ENCODE measurements around the gene ARHGAP44.

The ARHGAP44 gene

GRCh38 chr17:12789481-12790248, at the start of gene ARHGAP44:
Gene ARHGAP44 (plus strand): TSS chr17:12789498. CDS start chr17:12789839, 341 bp downstream.
- peak; percentile 73 for DNase-seq (ENCODE audit: low spot score)

- no peak for DNase-seq (ENCODE audit: low spot score)
Measured at GRCh38 chr17:12739500-12739899, 49.8 kb upstream of the ARHGAP44 start.

- DNase-seq (ENCODE audit: low spot score), result no peak
Measured at GRCh38 chr17:12743046-12743445, 46.3 kb upstream of the ARHGAP44 start.

DNA sequence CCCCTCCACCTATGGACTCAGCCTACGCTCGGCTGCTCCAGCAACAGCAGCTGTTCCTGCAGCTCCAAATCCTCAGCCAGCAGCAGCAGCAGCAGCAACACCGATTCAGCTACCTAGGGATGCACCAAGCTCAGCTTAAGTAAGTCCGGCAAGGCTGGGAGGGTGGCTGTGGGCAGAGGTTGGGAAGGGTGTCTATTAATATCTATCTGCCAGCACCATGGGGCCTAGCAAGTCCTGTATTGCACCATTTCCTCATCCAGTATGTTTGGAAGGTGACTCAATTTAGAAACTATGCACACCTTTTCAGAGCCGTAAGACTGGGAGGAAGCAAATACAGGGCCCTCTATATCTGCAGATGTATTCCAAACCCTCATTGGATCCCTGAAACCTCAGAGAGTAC, 45.0 kb upstream of the ARHGAP44 start:
- DNase-seq (ENCODE audit: low spot score), result no peak

GRCh38 chr17:12744786-12745185, 44.5 kb upstream of the ARHGAP44 start:
- DNase-seq (ENCODE audit: low spot score), result no peak

DNA sequence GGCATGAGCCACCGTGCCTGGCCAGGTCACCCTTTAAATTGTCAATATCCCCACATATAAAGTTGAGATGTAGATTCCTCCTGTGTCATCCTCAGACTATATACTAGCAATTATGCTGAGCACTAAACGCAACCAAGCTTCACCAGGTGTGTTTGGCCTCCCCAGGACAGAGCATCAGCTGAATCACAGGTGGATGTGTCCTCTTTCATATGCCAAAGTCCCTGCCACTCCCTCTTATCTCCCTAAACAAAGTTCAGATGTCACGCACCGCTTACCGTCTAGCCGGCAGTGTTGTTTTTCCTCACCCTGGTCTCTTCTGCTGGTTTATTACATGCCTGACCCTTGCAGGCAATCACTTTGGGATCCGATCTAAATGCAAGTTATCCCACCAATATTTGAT, 43.8 kb upstream of the ARHGAP44 start:
- DNase-seq (ENCODE audit: low spot score), result no peak

- peak; percentile 6 for DNase-seq (ENCODE audit: low spot score)
Measured at GRCh38 chr17:12756786-12757185, 32.5 kb upstream of the ARHGAP44 start.

- no peak for DNase-seq (ENCODE audit: low spot score)
Measured at GRCh38 chr17:12759090-12759489, 30.2 kb upstream of the ARHGAP44 start.

DNA sequence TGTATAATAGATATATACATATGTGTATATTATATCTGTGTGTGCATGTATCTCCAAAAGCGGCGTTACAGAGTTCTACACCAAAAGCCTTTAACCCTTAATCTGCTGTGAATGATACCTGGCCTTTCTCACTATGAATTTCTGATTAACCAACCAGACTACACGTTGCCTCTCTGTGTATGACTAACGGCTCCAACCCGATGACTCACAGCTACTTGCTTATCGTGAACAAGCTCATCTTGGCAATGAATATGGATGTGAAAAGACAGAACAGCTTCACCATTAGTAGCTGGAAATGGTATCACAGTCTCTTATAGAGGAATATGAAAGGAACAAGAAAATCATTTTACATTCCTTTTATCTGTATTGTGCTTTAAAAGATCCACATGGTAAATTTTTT, 23.8 kb upstream of the ARHGAP44 start:
- peak; percentile 65 for DNase-seq (ENCODE audit: low spot score)

DNA sequence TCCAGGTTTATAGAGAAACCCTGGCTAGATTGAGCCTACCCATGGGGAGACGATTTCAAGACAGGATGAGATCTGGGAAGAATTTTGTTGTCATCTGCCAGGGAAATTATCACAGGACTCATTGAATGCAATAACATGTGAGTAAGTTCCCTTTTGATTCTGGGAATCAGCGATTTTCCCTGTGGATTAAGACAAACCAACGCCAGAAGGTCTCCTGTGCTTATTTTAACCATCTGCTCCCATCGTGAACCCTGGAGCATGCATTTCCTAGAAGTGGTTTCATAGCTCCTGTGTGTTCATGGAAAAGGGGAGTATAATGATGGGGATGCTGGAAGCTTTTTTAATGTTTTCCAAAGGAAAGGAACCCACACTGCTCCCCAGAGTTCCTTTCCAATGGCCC, 21.0 kb upstream of the ARHGAP44 start:
- DNase-seq (ENCODE audit: low spot score), result no peak

DNA sequence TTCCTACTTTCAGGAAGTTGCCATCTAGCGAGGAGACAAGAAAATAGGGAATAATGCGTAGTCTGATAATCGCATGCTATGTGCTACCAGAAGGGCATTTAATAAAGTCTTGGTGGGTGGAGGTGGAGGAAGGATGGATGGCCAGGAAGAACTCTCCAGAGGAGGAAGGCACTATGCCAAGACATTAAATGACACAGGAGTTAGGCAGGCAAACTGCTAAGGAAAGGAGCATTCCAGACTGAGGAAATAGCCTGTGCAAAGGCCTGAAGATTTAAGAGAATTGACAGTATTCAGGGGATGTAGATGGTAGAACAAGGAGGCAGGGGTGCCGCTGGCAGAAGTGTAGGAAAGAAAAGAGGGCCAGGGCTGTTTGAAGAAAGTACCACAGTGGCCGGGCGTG, 19.3 kb upstream of the ARHGAP44 start:
- DNase-seq (ENCODE audit: low spot score), result no peak

DNA sequence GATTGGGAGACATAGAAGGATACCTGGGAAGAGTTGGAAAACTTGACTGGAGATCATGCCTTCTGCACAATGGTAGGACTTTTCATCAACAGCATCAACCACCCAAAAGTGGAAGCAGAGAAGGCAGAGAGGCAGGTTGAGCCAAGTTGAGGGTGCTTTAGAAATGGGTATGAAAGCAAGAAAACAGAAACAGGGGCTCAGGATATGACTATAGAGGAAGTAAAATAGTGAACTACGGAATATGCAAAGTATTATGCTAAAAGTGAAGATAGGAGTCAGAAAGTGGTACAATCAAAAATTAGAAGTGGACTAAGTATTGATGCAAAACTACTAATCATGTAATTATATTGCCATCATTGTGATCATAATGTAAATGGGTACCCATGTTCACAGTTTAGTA, 16.1 kb upstream of the ARHGAP44 start:
- no peak for DNase-seq (ENCODE audit: low spot score)

GRCh38 chr17:12789075-12789480, 220 bp upstream of the ARHGAP44 start:
- no peak for DNase-seq (ENCODE audit: low spot score)

GRCh38 chr17:12790249-12791106, 1.2 kb downstream of the ARHGAP44 start:
- no peak for DNase-seq (ENCODE audit: low spot score)

DNA sequence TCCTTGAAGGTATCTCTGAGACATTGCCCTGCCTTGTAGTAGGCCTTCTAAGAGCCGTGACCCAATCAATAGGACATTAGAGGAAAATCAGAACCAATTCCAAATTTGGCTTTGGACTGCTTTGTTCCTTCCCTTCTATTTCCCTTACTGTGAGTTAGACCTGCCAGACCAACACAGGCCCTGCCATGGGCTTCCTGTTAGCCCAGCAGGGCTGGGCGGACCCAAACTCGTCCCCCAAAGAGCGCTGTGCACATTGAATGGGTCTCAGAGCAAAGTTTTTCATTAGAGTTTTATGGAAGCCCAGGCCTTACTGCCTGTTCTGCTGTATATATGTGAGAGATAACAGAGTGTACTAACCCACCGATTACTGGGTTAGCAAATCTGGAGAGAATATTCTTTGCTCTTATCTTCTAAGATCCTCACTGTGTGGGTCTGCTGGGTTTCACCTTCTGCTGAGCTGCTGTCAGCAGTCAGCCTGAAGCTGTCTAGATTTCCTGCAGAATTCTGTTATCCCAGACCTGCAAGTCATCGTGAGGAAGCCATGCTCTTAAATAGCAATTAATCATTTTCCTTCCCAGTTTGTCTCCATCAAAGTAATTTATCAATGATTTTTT, 5.7 kb downstream of the ARHGAP44 start:
- no peak for DNase-seq (ENCODE audit: low spot score)

GRCh38 chr17:12800855-12801365, 11.6 kb downstream of the ARHGAP44 start:
- DNase-seq (ENCODE audit: low spot score), result no peak

GRCh38 chr17:12806630-12807029, 17.3 kb downstream of the ARHGAP44 start:
- DNase-seq (ENCODE audit: low spot score), result no peak

GRCh38 chr17:12808723-12809122, 19.4 kb downstream of the ARHGAP44 start:
- no peak for DNase-seq (ENCODE audit: low spot score)

DNA sequence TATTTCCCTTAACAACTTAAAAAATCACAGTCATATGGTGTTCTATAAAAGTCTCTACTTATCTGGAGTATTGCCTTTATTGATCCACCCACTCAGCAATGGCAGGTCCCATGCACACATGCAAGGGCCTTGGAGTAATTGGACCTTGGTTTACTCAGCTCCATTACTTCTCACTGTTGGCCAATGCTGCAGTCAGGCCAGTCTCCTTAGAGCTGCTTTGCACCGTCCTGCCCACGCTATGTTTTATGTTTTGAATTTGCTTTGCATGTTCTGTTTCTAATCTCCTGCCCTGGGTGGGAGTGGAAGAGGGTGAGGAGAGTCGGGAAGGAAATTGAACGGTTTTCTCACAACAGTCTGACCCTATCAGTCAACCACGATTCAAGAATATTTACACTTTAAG, 23.6 kb downstream of the ARHGAP44 start:
- no peak for DNase-seq (ENCODE audit: low spot score)

DNA sequence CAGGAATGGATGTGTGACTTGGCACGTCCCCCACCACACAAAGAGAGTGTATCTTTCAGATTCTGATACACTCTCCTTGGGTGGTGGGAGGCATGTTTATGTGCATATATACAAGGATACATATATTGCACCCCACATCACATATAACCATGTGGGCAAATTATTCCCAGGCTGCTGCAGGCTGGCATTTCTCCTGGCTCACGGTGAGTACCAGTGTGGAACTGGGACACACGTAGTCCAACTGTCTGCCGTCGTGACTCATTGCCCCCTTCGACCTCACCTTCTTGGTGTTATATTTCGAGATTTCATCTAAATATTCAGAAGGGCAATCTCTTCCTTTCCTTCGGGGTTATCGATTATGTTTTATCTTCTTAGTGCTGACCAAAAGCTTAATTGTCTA, 24.4 kb downstream of the ARHGAP44 start:
- DNase-seq (ENCODE audit: low spot score), result no peak

DNA sequence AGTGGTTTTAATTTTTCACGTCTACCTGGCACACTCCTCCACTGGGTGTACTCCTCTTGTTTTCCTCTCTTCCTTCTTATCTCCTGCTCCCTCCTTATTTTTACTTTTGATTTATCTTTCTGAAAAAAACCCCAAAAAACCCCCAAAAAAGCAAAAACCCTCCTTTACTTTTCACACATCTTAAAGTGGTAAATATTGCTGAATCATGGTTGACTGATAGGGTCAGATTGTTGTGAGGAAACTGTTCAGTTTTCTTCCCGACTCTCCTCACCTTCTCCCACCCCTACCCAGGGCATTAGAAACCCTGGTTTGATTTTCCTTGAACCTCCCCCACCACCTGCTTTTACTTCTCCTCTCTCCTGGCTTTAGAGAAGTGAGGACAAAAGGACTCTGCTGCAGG, 25.4 kb downstream of the ARHGAP44 start:
- no peak for DNase-seq (ENCODE audit: low spot score)

DNA sequence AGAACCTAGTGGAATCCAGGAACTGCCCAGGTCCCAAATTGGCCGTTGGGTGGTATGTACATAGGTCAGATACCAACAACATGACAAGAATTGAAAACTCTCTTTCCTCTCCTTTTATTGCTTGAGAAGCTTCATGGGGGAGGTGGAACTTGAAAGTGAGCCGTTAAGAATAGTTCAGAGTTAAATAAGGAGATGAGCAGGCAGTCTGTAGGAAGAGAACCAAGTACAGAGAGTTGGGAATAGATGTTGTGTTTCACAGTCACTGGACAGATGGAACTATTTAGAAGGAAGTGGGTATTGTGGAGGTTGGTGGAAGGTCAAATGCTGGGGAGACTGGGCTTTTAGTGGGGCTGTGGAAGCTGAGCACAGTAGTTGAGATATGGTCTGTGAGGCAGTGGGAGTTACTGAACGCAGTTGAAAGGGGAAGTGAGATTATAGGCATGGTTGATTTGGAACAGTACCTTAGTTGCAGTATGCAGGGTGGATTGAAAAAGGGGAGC, 26.4 kb downstream of the ARHGAP44 start:
- no peak for DNase-seq (ENCODE audit: low spot score)
